Astrocyte (in vitro differentiated cells and primary cell): Measurements from ENCODE around the gene DPP9. TPM values are rescaled to one million over a fixed set of nuclear protein-coding genes. Genes with fewer than 3 reads are reported as not detected.

Experiments used
- DNase-seq: peaks from one replicate; pipeline ENCODE4 v3.0.0-alpha.2; 2010; ENCODE audit warnings: low read depth
- FAIRE-seq: peaks from 2 replicates; lab custom pipeline; 2011; peaks lifted over from hg19 to GRCh38; lab: Jason Lieb, UNC
- H2AFZ ChIP-seq: 2 replicates; pipeline ENCODE4 v1.6.0; 2012; ENCODE audit warnings: low read depth, low read length, inconsistent platforms
- H3K27ac ChIP-seq: 2 replicates; pipeline ENCODE4 v1.5.1; 2011; ENCODE audit warnings: low read depth, low read length, inconsistent platforms
- H3K27me3 ChIP-seq: 2 replicates; pipeline ENCODE4 v1.6.0; 2011; ENCODE audit warnings: low read length, inconsistent platforms; ENCODE audit not compliant: insufficient read depth
- H3K36me3 ChIP-seq: 2 replicates; pipeline ENCODE4 v1.5.1; 2011; ENCODE audit warnings: low read length, inconsistent platforms; ENCODE audit not compliant: insufficient read depth
- H3K4me1 ChIP-seq: 2 replicates; pipeline ENCODE4 v1.5.1; 2011; ENCODE audit warnings: low read length, inconsistent platforms; ENCODE audit not compliant: insufficient read depth
- H3K4me2 ChIP-seq: 2 replicates; pipeline ENCODE4 v1.6.0; 2012; ENCODE audit warnings: low read length, inconsistent platforms
- H3K4me3 ChIP-seq: 2 replicates; pipeline ENCODE4 v1.5.1; 2011; ENCODE audit warnings: low read depth, mild to moderate bottlenecking, low read length, inconsistent platforms; ENCODE audit not compliant: insufficient read depth
- H3K79me2 ChIP-seq: 2 replicates; pipeline ENCODE4 v1.6.0; 2012; ENCODE audit warnings: mild to moderate bottlenecking, low read length, inconsistent platforms; ENCODE audit not compliant: insufficient read depth
- H3K9ac ChIP-seq: 2 replicates; pipeline ENCODE4 v1.6.0; 2012; ENCODE audit warnings: mild to moderate bottlenecking, low read length, inconsistent platforms
- H3K9me3 ChIP-seq: 2 replicates; pipeline ENCODE4 v1.5.1; 2012; ENCODE audit warnings: low read depth, mild to moderate bottlenecking, low read length, inconsistent platforms; ENCODE audit not compliant: insufficient read depth
- H4K20me1 ChIP-seq: 2 replicates; pipeline ENCODE4 v1.6.0; 2012; ENCODE audit warnings: low read length, inconsistent platforms; ENCODE audit not compliant: insufficient read depth
- H3K27ac Mint-ChIP-seq: one replicate; pipeline ENCODE4 v1.8.0; 2021; ENCODE audit warnings: mild to moderate bottlenecking, mixed read lengths; ENCODE audit not compliant: unreplicated experiment
- H3K27me3 Mint-ChIP-seq: one replicate; pipeline ENCODE4 v1.8.0; 2021; ENCODE audit warnings: low read depth, mixed read lengths; ENCODE audit not compliant: unreplicated experiment
- H3K36me3 Mint-ChIP-seq: one replicate; pipeline ENCODE4 v1.8.0; 2021; ENCODE audit warnings: low read depth, mixed read lengths; ENCODE audit not compliant: unreplicated experiment
- H3K4me1 Mint-ChIP-seq: one replicate; pipeline ENCODE4 v1.8.0; 2021; ENCODE audit warnings: low read depth, mixed read lengths; ENCODE audit not compliant: unreplicated experiment
- H3K4me3 Mint-ChIP-seq: one replicate; pipeline ENCODE4 v1.8.0; 2021; ENCODE audit warnings: mild to moderate bottlenecking, moderate library complexity, mixed read lengths; ENCODE audit not compliant: unreplicated experiment
- H3K9me3 Mint-ChIP-seq: one replicate; pipeline ENCODE4 v1.8.0; 2021; ENCODE audit warnings: mild to moderate bottlenecking, mixed read lengths; ENCODE audit not compliant: unreplicated experiment
- EZH2 ChIP-seq: IDR thresholded peaks from 2 replicates; pipeline ENCODE4 v1.6.1; 2012; ENCODE audit warnings: mild to moderate bottlenecking, low read length, inconsistent platforms; ENCODE audit not compliant: insufficient read depth
- total RNA-seq: library from RNA; stranded (reverse); gene quantifications from 2 replicates; pipeline ENCODE4 v1.2.1, GENCODE V29; 2021
- TF ChIP-seq, protein P1 (sequence below): IDR thresholded peaks from 2 replicates; pipeline ENCODE4 v1.5.1; 2011; ENCODE audit warnings: low read depth, mild to moderate bottlenecking, inconsistent platforms, low read length, moderate library complexity; ENCODE audit not compliant: insufficient read depth

Gene DPP9
- total RNA-seq, 1 donor from 2014 or later: 50.0 TPM

DNA sequence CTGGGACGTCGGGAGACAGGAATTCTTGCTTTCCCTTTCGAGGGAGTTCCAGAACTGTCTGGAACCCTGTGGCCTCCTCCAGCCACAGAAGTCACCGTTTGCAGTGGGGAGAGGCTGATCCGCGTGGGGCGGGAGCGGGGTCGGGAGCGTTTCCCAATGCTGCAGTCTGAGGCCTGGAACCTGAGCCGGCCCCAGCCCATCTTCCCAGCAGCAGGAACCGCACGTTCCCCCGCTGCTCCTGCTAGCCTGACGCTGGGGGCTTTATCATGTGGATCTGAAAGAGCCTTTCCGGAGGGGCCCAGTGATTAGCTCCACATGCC lies 13.4 kb downstream of the DPP9 start:
- H3K79me2 ChIP-seq: peaks cover 59% of the 10 kb centered on the region
- peaks cover 8% of the 10 kb centered on the region for H3K4me1 Mint-ChIP-seq
- H3K4me2 ChIP-seq: no peak overlapping the region
- no peak overlapping the region for H2AFZ ChIP-seq
- DNase-seq: no peak
- no peaks in the 10 kb centered on the region for H3K27me3 ChIP-seq
- H4K20me1 ChIP-seq: no peaks in the 10 kb centered on the region
- no peak for TF ChIP-seq EZH2
- TF ChIP-seq, protein P1, sequence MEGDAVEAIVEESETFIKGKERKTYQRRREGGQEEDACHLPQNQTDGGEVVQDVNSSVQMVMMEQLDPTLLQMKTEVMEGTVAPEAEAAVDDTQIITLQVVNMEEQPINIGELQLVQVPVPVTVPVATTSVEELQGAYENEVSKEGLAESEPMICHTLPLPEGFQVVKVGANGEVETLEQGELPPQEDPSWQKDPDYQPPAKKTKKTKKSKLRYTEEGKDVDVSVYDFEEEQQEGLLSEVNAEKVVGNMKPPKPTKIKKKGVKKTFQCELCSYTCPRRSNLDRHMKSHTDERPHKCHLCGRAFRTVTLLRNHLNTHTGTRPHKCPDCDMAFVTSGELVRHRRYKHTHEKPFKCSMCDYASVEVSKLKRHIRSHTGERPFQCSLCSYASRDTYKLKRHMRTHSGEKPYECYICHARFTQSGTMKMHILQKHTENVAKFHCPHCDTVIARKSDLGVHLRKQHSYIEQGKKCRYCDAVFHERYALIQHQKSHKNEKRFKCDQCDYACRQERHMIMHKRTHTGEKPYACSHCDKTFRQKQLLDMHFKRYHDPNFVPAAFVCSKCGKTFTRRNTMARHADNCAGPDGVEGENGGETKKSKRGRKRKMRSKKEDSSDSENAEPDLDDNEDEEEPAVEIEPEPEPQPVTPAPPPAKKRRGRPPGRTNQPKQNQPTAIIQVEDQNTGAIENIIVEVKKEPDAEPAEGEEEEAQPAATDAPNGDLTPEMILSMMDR: no peak
- H3K4me3 Mint-ChIP-seq: no peak overlapping the region
- H3K36me3 Mint-ChIP-seq: peaks cover 21% of the 10 kb centered on the region
- no peaks in the 10 kb centered on the region for H3K9me3 ChIP-seq
- H3K27ac Mint-ChIP-seq: no peak overlapping the region
- H3K27ac ChIP-seq: no peak overlapping the region
- no peak for FAIRE-seq
- no peaks in the 10 kb centered on the region for H3K27me3 Mint-ChIP-seq
- H3K9ac ChIP-seq: no peak overlapping the region
- no peaks in the 10 kb centered on the region for H3K9me3 Mint-ChIP-seq
- peaks cover 40% of the 10 kb centered on the region for H3K36me3 ChIP-seq
- H3K4me1 ChIP-seq: peaks cover 39% of the 10 kb centered on the region
- no peak overlapping the region for H3K4me3 ChIP-seq

DNA sequence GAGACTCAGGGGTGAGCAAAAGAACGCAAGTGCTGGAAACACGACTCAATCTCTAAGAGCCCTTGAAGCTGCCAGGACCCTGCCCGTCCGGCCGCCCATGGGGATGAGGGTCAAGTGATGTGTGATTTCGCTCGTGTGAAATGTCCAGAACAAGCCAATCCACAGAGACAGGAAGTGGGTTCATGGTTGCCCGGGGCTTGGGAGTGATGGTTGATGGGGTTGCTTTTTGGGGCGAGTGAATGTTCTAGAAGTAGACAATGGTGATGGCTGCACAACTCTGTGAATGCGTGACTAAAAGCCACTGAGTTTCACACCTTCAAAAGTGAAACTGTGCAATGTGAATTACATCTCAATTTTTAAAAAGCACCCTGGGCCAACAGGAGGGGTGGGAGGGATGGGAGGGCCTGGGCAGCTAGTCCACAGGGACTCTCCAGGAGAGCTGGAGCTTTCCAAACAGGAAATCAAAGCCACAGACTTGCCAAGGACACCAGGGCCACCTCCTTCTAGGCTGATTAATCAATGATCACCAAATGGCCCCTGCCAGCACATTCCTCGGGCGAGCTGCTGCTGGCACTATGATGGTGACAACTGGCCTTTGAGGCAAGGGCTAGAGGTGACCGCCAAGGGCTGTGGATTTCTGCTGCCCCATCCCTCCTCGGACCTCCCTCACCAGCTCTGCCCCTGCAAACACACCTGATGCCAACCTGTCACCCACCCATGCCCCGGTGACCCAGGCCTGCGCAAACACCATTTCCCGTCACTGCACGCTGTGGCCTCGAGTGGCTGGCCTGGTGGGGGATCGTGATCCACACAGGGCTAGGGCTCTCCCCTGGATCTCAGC lies 14.0 kb downstream of the DPP9 start:
- Histone ChIP-seq H3K4me3 (no peak overlapping the region), H3K9me3 (no peaks in the 10 kb centered on the region), H3K27me3 (no peaks in the 10 kb centered on the region), H3K79me2 (peaks cover 56% of the 10 kb centered on the region), H3K36me3 (peaks cover 42% of the 10 kb centered on the region), H3K27ac (no peak overlapping the region), H2AFZ (no peak overlapping the region), H4K20me1 (no peaks in the 10 kb centered on the region), H3K4me2 (peak overlapping the region; percentile 12), H3K4me1 (peaks cover 38% of the 10 kb centered on the region), H3K9ac (peak overlapping the region; percentile 28)
- Mint-ChIP-seq H3K36me3 (peaks cover 18% of the 10 kb centered on the region), H3K4me1 (peaks cover 7% of the 10 kb centered on the region), H3K9me3 (no peaks in the 10 kb centered on the region), H3K27ac (peak overlapping the region; percentile 83), H3K4me3 (peak overlapping the region; percentile 40), H3K27me3 (no peaks in the 10 kb centered on the region)
- DNase-seq (no peak), FAIRE-seq (no peak)
- TF ChIP-seq, protein P1: no peak
- TF ChIP-seq EZH2: no peak

DNA sequence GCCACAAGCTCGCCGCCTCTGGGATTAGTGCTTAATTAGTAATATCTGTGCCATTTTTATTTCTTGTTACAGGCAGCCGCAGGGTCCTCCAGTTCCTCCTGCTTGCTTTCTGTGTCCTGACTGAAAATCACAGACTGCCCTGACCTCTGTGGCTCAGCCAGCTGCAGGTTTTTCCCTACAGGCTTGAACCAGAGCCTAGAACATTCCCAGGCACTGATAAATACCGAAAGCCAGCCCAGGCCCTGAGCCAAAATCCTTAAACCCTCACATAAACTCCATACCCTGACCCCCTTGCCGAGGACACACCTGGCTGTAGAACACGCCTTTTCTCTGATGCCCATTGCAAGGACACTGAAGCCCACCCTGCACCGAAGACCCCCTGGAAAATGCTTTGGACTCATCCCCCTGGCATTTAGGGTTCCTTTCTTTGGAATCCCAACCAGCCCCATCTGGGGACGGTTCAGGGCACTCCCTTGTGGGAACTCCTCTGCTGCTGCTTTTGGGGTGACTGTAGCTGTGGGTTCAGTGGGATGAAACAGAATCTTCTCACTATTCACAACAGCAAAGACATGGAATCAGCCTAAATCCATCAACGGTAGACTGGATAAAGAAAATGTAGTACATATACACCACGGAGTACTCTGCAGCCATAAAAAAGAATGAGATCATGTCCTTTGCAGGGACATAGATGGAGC lies 15.5 kb downstream of the DPP9 start:
- Histone ChIP-seq H3K4me1 (peaks cover 24% of the 10 kb centered on the region), H2AFZ (no peak overlapping the region), H3K4me3 (no peak overlapping the region), H4K20me1 (no peaks in the 10 kb centered on the region), H3K9me3 (no peaks in the 10 kb centered on the region), H3K79me2 (peaks cover 46% of the 10 kb centered on the region), H3K27me3 (no peaks in the 10 kb centered on the region), H3K36me3 (peaks cover 35% of the 10 kb centered on the region), H3K9ac (no peak overlapping the region), H3K27ac (no peak overlapping the region), H3K4me2 (no peak overlapping the region)
- peaks cover 17% of the 10 kb centered on the region for H3K36me3 Mint-ChIP-seq
- peak; percentile 69 for DNase-seq
- H3K9me3 Mint-ChIP-seq: no peaks in the 10 kb centered on the region
- H3K27me3 Mint-ChIP-seq: no peaks in the 10 kb centered on the region
- no peak for FAIRE-seq
- TF ChIP-seq EZH2: no peak
- TF ChIP-seq, protein P1: no peak
- H3K27ac Mint-ChIP-seq: no peak overlapping the region
- peaks cover 5% of the 10 kb centered on the region for H3K4me1 Mint-ChIP-seq
- no peak overlapping the region for H3K4me3 Mint-ChIP-seq
